NCI-H2196 (cell line): ENCODE results near the gene NEDD1.

Source experiments
- DNase-seq: peaks from one replicate; lab custom pipeline; 2025; ENCODE audit not compliant: unreplicated experiment; lab: John Stamatoyannopoulos, UW

NEDD1 gene

DNA sequence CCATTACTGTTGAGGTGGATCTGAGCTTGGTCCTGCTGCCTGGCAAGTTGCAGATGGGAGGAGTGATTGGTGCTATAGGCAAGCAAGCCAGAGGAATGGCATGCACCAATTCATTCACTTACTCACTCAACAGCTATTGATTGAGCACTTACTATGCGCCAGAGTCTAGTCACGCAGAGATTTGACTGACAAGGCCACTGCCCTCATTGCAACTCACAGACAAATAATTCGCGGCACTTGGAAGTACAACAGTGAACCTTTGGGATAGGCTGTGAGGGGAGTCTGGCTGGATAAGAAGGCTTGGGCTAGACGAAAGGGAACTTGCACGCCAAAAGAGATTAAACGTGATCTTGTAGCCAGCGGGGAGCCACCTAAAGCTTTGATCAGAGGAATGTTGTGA is 96.2 kb downstream of the NEDD1 start:
- no peak for DNase-seq
